ENCODE data around the gene LRRC4C.

Gene LRRC4C

DNA sequence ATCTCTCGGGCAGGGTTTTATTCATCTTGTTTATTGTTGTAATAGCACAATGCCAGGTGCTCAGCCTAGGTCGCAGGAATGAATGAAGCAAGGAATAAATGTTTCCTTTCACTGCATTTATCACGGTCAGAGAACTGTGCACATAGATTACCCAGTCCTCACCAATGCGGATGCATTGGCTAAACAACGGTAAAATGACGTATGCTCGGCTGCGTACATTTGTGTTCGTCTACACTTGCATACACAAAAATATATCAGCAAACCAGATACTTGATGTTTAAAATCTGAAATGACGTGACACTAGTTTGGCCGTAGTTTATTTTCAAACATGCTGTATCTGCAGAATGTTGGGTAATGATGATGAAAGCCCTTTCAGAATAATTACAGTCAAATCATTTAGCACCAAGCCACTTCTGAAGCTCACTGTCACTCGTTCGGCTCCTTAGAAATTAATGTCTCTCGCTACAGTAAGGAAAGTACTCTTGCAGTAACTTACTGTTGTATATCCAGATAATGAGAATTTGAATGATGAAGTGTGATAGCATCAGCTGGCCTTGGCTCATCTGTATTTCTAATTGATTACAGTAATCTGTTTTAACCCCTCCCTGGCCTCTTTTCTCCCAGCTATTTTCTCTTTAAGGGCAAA is 268.9 kb downstream of the LRRC4C start:
- Mint-ChIP-seq H3K27me3 (no peaks in the 10 kb centered on the region), H3K9me3 (peaks cover 8 to 20% of the 10 kb centered on the region in 2 donors), H3K4me1 (no peaks in the 10 kb centered on the region), H3K4me3 (no peak overlapping the region), H3K27ac (no peak overlapping the region)
- ATAC-seq, result no peak
- DNase-seq, result no peak

DNA sequence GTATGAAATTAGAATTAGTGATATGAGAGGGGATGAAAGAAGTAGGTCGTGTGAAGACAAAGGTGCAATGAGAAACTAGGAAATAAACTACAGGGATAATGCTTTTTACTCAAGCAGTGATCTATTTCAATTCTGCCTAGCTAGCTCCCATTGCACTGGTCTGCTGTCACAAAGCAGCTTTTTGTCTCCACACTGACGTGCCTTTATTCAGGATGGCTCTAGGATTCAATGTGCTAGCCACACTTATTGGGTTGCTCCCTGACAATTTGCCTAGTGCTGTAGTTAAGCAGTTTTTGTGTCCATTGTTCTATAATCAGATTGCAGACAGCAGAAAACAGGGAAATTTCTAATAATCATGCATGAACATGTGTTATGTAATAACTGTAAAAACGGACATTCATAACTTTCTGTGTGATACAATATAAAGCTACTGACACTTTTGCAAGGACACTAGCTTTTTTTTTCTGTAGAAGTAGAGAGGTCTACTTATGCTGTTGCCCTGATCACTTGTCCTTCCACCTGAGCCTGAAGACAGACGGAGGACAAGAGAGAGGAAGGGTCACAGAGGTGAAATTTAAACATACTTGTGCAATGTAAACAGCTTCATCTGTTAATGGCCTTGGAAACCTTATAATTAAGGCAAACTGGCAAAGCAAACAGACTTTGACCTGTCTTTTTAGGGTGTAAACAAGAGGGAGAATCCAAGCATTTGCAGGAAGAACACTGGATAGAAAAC is 269.6 kb downstream of the LRRC4C start:
- H3K4me1 Mint-ChIP-seq, result no peaks in the 10 kb centered on the region
- H3K4me3 Mint-ChIP-seq, result no peak overlapping the region
- no peak overlapping the region for H3K27ac Mint-ChIP-seq
- DNase-seq, result no peak
- ATAC-seq, result no peak
- peaks cover 9 to 21% of the 10 kb centered on the region in 2 donors for H3K9me3 Mint-ChIP-seq
- no peaks in the 10 kb centered on the region for H3K27me3 Mint-ChIP-seq

DNA sequence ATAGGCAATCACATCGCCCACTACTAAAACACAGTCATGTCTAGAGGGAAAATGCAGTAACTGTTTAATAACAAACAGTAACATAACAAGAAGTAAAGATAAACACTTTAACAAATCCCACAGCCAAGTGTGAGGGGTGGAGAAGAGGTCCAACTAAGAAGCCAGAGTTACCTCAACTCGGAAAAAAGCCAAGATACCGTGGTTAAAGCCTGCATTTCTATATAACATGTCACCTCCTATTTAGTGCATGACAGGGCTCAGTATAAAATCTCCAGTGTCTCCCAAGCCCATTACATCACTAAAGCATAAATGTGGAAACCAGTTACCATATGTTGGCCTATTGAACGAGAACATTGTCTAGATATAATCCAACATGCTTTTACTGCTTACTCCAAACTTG is 281.7 kb downstream of the LRRC4C start:
- Mint-ChIP-seq H3K27me3 (no peaks in the 10 kb centered on the region), H3K9me3 (peaks cover 20 to 26% of the 10 kb centered on the region in 2 donors), H3K27ac (no peak overlapping the region), H3K4me3 (no peak overlapping the region), H3K4me1 (no peaks in the 10 kb centered on the region)
- DNase-seq (no peak), ATAC-seq (no peak)

DNA sequence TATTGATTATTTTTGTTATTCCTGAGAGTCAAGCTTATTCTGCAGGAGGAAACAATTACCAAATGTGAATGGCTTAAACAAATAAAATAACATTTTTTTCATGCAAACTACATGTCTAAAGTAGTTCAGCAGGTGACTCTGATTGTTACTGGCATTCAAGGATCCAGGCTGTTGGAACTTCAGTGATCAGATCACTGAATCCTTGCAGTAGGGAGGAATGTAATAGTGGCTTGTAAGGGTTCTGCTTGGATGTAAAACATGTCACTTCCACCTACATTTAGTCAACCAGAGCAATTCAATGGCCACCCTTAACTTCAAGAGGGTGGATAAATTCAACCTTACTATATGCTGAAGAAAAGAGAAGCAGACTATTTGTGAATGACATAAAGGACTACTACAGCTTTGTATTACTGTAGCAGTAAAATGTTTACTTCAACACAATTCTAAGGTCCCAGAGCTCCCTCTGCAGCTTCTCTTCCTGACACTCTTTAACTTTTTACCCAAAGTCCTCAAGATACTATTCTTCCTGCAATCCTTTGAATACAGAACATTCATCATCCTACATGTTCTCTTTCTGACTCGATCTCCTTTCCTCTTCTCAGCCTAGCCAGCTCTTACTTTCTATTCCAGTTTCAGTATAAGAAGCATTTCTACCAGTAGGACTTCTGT is 284.0 kb downstream of the LRRC4C start:
- Mint-ChIP-seq H3K9me3 (peaks cover 17 to 32% of the 10 kb centered on the region in 2 donors), H3K4me3 (no peak overlapping the region)

DNA sequence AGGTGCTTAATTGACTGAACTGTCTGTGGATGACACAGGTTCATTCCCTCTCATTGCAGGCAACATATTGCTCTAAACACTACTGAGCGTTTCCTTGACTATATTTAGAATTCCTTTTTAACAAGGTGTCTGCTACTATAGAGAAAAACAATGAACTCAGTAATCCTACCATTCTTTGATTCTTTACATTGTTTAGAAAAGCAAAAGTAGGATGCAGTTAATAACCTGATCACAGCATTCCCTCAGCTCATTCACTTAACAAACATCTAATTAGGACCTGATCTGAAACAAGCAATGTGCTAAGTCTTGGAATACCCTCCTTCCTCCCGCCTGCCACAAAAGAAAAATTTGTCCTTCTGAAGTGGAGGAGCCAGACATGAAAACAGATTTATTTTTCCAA is 313.1 kb downstream of the LRRC4C start:
- Mint-ChIP-seq H3K4me1 (no peaks in the 10 kb centered on the region), H3K9me3 (peaks cover 8 to 10% of the 10 kb centered on the region in 2 donors), H3K27me3 (no peaks in the 10 kb centered on the region), H3K4me3 (no peak overlapping the region), H3K27ac (no peak overlapping the region)
- DNase-seq (no peak), ATAC-seq (no peak)

More for the DNA sequence above, 284.0 kb downstream of the LRRC4C start:
- Mint-ChIP-seq H3K27ac (no peak overlapping the region), H3K4me1 (no peaks in the 10 kb centered on the region), H3K27me3 (no peaks in the 10 kb centered on the region)
- DNase-seq (no peak), ATAC-seq (no peak)

DNA sequence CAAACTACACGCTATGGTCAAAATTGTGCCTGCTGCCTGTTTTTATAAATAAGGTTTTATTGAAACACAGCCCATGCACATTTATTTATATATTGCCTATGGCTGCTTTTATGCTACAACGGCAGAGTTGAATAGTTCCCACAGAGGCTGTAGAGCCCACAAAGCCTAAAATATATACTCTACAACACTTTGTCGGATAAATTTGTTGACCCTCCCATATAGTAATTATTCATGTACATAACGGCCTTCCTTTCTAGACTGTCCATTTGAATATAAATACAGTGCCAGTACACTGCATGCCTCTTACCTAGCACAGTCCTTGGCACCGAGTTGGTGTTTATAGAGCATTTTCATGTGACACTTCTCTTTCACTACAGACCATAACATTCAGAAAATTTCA is 314.0 kb downstream of the LRRC4C start:
- no peaks in the 10 kb centered on the region for H3K27me3 Mint-ChIP-seq
- H3K9me3 Mint-ChIP-seq, result peaks cover 8 to 11% of the 10 kb centered on the region in 2 donors
- DNase-seq (no peak), ATAC-seq (no peak)
- no peak overlapping the region for H3K27ac Mint-ChIP-seq
- H3K4me3 Mint-ChIP-seq, result no peak overlapping the region
- H3K4me1 Mint-ChIP-seq, result no peaks in the 10 kb centered on the region

DNA sequence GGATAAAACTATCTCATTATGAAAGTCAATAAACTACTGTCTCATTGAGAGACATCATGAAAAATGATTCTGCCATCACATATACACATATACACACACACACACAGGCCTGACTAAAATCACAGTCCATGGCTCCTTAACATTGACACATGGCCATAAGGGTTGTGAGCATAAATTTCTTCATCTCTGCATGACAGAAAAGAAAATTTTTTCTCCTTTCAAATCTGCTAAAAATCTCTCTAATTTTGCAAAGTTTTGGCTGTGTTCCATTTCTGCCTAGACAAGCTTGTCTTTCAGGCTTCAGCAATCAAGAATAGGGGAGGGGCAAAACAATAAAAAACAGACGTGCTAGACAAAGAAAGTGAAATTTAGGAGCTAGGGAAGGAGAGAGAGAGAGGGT is 324.5 kb downstream of the LRRC4C start:
- H3K4me1 Mint-ChIP-seq, result no peaks in the 10 kb centered on the region
- no peak overlapping the region for H3K4me3 Mint-ChIP-seq
- H3K9me3 Mint-ChIP-seq, result peaks cover 17 to 20% of the 10 kb centered on the region in 2 donors
- ATAC-seq (no peak), DNase-seq (no peak)
- no peaks in the 10 kb centered on the region for H3K27me3 Mint-ChIP-seq
- no peak overlapping the region for H3K27ac Mint-ChIP-seq

DNA sequence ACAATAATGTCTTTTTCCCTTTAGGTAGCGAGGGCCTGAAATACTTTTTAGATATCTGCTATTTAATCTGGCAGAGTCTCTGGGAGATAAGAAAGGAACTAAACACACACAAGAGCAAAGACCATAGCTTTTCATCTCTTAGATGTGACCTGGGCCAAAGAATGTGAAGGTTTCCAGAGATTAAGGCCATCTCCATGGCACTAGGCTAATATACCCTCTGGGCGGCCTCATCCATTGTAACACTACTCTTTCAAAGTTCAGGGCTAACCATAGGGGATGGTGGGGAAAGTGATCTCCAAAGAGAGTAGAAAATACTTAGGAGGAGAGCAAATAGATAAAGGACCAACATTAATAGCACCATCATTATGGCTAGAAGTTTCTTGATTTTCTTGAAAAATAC is 326.4 kb downstream of the LRRC4C start:
- ATAC-seq (no peak), DNase-seq (no peak)
- Mint-ChIP-seq H3K4me1 (no peaks in the 10 kb centered on the region), H3K27me3 (no peaks in the 10 kb centered on the region), H3K27ac (no peak overlapping the region), H3K4me3 (no peak overlapping the region), H3K9me3 (peaks cover 12 to 23% of the 10 kb centered on the region in 2 donors)

- H3K27me3 Mint-ChIP-seq, result no peaks in the 10 kb centered on the region
- no peak for ATAC-seq
Observed at GRCh38 chr11:41121600-41121999, 337.9 kb downstream of the LRRC4C start.

GRCh38 chr11:41119484-41119883 is 340.0 kb downstream of the LRRC4C start:
- Mint-ChIP-seq H3K4me3 (no peak overlapping the region), H3K9me3 (peaks cover 18 to 21% of the 10 kb centered on the region in 2 donors), H3K27me3 (no peaks in the 10 kb centered on the region), H3K4me1 (no peaks in the 10 kb centered on the region), H3K27ac (no peak overlapping the region)
- DNase-seq, result no peak
- no peak for ATAC-seq

More at GRCh38 chr11:41121600-41121999, 337.9 kb downstream of the LRRC4C start:
- Mint-ChIP-seq H3K27ac (no peak overlapping the region), H3K4me3 (no peak overlapping the region), H3K9me3 (peaks cover 12 to 21% of the 10 kb centered on the region in 2 donors), H3K4me1 (no peaks in the 10 kb centered on the region)
- DNase-seq, result no peak

- Mint-ChIP-seq H3K4me1 (no peaks in the 10 kb centered on the region), H3K4me3 (no peak overlapping the region), H3K27ac (no peak overlapping the region), H3K27me3 (no peaks in the 10 kb centered on the region), H3K9me3 (peaks cover 18 to 21% of the 10 kb centered on the region in 2 donors)
- ATAC-seq (no peak), DNase-seq (no peak)
Observed at GRCh38 chr11:41118521-41118920, 340.9 kb downstream of the LRRC4C start.

DNA sequence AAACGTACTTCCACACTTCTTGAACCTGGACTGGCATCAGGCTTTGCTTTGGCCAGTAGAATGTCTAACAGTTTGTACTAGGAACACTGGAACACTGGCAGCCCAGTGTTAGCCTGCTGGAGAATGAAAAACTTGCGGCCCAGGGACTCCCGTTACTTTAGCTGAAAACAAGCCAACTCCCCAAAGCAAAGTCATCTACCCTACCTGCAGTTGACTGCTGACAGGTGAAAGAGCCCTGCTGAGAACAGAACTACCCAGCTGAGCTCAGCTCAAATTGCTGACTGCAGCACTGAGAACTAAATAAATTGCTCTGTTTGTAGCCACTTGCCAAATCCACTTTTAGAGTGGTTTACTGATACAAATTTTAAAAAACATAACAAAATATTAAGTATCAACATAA is 342.5 kb downstream of the LRRC4C start:
- Mint-ChIP-seq H3K4me3 (no peak overlapping the region), H3K9me3 (peaks cover 18 to 21% of the 10 kb centered on the region in 2 donors), H3K27ac (no peak overlapping the region), H3K4me1 (no peaks in the 10 kb centered on the region), H3K27me3 (no peaks in the 10 kb centered on the region)
- ATAC-seq (no peak), DNase-seq (no peak)

- H3K4me1 Mint-ChIP-seq, result no peaks in the 10 kb centered on the region
- peaks cover 6% of the 10 kb centered on the region in 2 donors for H3K9me3 Mint-ChIP-seq
- no peak for ATAC-seq
- H3K27me3 Mint-ChIP-seq, result no peaks in the 10 kb centered on the region
- no peak overlapping the region for H3K27ac Mint-ChIP-seq
- H3K4me3 Mint-ChIP-seq, result no peak overlapping the region
- DNase-seq, result no peak
Observed at GRCh38 chr11:41115066-41115465, 344.4 kb downstream of the LRRC4C start.

DNA sequence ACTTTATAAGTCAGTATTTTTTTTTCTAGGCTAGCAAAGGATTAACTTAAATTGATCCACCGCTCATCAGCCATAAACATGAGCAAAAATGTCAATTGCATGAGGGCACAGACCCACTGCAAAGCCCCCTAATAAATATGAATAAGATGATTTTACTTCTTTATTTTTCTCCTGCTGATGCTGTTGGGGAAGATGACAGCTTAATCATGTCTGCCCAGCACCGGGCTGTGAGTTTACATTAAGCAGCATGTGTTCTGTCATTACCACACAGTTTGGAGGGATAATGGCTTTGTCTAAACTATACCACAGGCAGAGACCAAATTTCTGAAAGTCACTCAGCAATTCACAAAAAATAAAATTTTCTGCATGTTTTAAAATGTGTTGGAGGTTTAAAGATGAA is 346.3 kb downstream of the LRRC4C start:
- Mint-ChIP-seq H3K27ac (no peak overlapping the region), H3K4me3 (no peak overlapping the region), H3K27me3 (no peaks in the 10 kb centered on the region), H3K4me1 (no peaks in the 10 kb centered on the region), H3K9me3 (peaks cover under 1 to 6% of the 10 kb centered on the region in 2 donors)
- no peak for DNase-seq
- no peak for ATAC-seq

GRCh38 chr11:41110527-41110926 is 348.9 kb downstream of the LRRC4C start:
- ATAC-seq, result no peak
- no peak overlapping the region for H3K4me3 Mint-ChIP-seq
- H3K27ac Mint-ChIP-seq, result no peak overlapping the region
- no peaks in the 10 kb centered on the region for H3K4me1 Mint-ChIP-seq
- H3K27me3 Mint-ChIP-seq, result no peaks in the 10 kb centered on the region
- DNase-seq, result no peak
- H3K9me3 Mint-ChIP-seq, result peaks cover 0 to 2% of the 10 kb centered on the region in 2 donors

GRCh38 chr11:41102471-41102870 is 357.0 kb downstream of the LRRC4C start:
- Mint-ChIP-seq H3K4me3 (no peak overlapping the region), H3K27ac (no peak overlapping the region), H3K27me3 (no peaks in the 10 kb centered on the region), H3K4me1 (no peaks in the 10 kb centered on the region), H3K9me3 (peaks cover 6 to 12% of the 10 kb centered on the region in 2 donors)
- ATAC-seq, result no peak
- DNase-seq, result no peak
